Measurements from ENCODE around the gene BRSK1.
A peak's percentile ranks its signal among the peaks of the same experiment; 100 is the strongest.

BRSK1 gene

GRCh38 chr19:55339105-55339888 lies 55.5 kb downstream of the BRSK1 start, which contains the start of gene KMT5C:
KMT5C (plus strand) TSS chr19:55339876; CDS start chr19:55341937, 2,061 bp downstream.
- peak; percentile 100 for DNase-seq

DNA sequence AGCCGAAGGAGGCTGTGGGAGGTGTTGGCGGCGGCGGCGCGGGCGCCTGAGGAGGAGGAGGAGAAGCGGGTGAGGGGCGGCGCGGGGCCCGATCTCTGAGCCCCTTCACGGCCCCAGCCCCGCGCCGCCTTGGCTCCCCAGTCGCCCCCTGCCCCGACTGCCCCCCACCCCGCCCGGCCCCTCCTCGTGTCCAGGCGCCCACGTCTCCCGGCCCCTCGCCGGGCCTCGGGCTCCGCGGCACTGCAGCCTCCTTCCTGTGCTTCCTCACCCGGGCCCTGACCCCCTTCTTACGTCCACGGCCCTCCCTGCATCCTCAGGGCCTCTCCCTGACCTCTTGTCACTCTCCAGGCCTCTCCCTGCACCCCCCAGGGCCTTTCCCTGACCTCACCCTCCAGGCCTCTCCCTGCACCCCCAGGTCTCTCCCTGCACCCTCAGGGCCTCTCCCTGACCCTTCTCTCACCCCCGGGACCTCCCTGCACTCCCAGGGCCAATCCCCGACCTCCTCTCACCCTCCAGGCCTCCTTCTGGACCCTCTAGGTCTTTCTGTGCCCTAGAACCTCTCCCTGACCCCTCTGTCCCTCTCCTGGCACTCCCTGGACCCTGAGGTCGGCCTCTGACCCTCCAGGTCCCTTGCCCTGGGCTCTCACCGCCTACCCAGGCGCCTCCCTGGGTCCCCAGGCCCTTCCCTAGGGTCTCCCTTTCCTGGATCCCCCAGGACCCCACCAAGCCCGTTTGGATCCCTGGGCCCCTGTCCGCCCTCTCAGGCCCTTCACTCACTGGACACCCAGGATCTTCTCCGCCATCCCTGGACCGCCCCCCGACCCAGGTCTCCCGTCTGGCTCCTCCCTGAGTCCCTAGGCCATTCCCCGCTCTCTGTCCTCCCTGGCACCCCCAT lies 56.3 kb downstream of the BRSK1 start:
- DNase-seq: no peak

DNA sequence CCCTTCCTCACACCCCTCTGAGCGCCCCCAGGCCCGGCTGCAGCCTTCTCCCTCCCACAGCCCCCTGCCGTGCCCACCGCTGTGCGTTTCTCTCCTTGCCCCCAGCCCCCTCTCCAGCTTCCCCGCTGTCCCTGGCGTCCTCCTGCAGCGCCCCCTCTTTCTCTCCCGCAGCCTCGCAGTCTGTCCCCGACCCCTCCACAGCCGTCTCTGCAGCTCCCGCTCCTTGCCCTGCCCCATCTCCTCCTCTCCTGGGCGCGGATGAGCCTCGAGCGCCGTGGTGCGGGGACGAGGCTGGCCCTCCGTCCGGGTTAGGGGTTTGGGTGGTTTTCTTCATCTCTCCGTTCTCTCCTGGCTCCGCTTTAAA lies 57.0 kb downstream of the BRSK1 start:
- DNase-seq: no peak

DNA sequence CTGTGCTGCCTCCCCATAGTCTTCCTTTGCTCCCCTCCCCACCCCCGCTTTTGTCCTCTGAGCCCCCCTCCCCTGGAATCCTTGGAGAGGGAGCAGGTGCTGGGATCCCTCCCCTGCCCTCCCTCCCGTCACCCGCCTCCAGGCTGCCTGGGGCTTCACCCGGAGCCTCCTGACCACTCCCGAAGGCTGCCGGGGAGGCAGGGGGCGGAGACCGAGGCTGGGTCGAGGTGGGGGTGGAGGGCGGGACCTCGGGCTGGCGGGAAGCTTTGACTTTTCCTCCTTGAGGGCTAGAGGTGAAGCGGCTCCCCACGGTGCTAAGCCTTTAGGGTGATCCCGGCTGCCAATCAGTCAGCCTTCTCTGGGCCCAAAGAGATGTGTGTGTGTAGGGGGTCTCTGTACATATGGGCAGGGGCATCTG lies 57.4 kb downstream of the BRSK1 start:
- no peak for DNase-seq

DNA sequence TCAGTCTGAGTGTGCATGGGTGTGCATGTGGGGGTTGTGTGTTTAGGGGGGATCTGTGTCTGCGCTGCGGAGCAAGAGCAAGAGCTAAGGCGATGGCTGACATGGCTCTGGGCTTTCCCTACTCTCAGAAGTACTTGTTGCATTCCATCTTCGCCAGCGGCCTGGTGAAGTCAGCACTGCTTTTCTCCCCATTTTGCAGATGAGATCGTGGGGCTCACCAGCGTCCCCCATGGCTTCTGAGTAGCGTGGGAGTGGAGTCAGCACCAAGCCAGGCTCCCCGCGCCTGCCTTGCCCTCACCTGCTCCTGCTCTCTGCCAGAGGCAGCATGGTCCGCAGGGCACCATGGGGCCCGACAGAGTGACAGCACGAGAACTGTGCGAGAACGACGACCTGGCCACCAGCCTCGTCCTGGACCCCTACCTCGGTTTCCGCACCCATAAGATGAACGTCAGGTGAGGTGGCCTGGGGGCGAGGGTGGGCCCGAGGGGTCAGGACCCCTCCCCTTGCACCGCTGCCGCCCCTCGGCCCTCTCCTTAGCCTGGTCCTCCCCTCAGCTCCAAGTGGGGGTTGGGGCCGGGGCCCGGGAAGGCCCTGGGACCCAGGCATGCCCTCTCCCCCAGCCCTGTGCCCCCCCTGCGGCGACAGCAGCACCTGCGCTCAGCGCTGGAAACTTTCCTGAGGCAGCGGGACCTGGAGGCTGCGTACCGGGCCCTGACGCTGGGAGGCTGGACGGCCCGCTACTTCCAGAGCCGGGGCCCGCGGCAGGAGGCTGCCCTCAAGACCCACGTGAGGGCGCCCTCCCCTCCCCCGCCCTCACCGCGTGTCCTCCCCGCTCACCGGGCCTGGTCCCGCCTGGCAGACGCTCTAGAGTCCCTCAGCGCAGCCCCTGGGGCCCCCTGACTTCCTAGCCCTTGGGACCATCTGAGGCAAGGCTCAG lies 58.1 kb downstream of the BRSK1 start:
- DNase-seq: no peak

GRCh38 chr19:55344444-55344843 lies 60.6 kb downstream of the BRSK1 start:
- no peak for DNase-seq

- no peak for DNase-seq
Measured at GRCh38 chr19:55345101-55345817, 61.5 kb downstream of the BRSK1 start.

- DNase-seq: no peak
Measured at GRCh38 chr19:55345818-55346724, 62.3 kb downstream of the BRSK1 start.

DNA sequence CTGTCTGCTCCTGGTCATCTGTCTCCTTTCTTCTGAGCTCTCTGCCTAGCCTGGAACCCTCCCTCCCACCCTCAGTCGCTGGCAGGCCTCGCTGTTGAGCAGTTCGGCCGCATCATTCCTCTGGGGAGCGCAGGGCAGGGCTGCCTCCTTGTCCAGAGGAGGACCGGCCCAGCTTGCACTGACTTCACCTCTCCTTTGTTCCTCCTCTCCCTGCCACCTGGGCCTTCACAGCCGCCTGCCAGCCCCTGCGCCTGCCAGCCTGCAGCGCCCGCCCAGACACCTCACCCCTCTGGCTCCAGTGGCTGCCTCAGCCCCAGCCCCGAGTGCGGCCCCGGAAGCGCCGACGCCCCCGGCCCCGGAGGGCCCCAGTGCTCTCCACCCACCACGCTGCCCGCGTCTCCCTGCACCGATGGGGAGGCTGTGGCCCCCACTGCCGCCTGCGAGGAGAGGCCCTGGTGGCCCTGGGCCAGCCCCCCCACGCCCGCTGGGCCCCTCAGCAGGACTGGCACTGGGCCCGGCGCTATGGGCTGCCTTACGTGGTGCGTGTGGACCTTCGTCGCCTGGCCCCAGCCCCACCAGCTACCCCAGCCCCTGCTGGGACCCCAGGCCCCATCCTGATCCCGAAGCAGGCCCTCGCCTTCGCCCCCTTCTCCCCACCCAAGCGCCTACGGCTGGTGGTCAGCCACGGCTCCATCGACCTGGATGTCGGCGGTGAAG lies 63.1 kb downstream of the BRSK1 start:
- no peak for DNase-seq

- no peak for DNase-seq
Measured at GRCh38 chr19:55347442-55348009, 63.7 kb downstream of the BRSK1 start.

- DNase-seq: no peak
Measured at GRCh38 chr19:55348317-55349034, 64.7 kb downstream of the BRSK1 start.

GRCh38 chr19:55350620-55351315 lies 67.0 kb downstream of the BRSK1 start:
- DNase-seq: no peak

DNA sequence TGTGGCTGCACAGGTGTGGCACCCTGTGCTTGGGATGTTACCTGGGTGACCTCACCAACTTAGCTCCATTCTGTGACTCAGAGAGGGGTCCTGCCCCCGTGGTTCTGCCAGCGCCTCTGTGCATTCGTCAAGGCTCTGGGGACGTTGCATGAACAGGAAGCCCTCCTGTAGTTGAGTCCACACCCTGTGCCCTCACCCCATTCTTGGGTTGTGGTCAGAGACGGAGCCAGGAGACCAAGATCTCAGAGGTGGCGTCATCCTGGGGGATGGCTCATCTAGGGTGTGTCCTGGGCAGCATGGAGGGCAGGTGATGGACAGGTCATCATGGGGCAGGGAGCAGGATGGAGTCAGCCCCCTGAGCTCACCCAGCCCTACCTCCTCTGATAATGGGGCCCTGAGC lies 68.2 kb downstream of the BRSK1 start:
- DNase-seq: no peak

DNA sequence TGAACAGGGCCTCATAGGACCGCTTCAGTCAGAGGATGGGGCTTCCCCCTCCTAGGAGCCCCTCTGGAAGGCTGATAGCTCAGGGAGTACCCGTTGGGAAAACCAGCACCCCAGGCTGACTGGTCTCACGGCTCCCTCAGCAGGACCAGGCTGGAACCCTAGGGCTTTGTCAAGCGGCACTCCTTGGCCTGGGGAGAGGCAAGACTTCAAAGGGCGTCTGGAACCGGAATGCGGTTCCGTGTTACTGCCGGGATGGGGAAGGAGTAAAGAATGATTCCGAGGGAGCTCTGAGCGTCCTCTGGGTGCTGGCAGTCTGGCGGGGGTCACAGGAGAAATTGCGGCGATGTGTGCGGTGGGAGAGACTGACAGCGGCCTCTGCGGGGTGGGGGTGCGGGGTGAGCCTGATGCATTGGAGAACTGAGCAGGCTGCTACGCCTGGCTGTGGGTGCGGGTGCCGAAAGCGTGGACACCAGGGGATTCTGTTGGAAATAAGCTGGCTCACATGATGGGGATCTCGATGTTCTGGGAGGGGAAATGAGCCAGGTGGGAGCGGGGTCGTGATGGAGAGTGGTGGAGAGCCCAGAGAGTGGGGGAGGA lies 68.8 kb downstream of the BRSK1 start:
- DNase-seq: no peak

DNA sequence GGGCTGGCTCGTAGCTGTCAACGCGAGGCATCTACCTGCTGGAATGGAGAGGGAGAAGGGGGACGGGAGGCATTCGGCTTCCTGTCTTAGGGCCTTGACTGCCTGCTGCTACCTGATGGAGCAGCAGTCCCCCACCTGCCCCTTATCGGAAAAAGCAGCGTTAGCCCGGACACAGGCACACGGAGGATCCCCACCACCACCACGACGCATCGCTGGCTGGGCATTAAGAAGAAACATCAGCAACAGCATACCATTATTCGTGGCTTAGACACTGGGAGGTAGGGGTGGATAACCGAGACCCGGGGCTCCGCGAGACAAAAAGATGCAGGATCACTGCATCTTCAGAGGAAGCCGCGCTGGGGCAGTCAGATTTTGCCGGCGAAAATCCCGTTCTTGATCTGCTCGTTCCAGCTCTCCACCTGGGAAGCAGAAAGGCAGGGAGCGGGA lies 69.6 kb downstream of the BRSK1 start:
- DNase-seq: no peak

DNA sequence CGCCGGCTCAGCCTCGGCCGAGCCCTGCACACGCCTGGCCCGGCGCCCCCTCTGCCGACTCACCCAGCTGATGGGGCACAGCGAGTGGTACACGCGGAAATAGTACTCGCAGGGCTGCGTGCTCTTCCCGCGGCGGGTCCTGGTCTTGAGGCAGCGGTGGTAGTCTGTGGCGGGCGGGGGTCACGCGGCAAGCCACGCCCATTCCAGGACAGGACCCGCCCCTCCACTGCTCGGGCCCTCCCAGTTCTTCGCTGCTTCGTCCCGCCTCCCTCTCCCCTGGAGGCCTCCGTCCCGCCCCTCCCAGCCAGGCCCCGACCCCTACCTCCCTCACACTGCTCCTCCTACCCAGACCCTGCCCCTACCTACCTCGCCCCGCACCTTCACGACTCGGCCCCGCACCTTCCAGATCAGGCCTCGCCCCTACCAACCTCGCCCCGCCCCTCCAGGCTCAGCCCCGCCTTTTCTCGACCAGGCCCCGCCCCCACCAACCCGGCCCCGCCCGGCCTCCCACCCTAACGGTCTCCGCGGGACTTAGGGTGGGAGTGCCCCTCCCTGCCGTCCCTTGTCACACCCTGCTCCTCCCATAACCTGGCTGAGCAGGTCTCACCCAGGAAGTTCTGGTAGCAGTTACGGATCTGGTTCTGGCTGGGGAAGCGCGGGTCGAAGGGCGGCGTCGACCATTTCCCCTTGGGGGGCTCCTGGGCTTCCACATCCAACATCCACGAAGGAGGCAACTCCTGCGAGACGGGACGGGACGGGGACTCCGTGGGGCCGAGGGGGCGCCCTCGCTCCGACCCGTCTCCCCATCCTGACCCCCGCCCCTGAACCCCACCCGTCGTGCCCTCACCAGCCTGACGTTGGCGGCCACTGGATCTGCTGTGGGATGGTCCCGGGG lies 70.3 kb downstream of the BRSK1 start:
- DNase-seq: no peak

DNA sequence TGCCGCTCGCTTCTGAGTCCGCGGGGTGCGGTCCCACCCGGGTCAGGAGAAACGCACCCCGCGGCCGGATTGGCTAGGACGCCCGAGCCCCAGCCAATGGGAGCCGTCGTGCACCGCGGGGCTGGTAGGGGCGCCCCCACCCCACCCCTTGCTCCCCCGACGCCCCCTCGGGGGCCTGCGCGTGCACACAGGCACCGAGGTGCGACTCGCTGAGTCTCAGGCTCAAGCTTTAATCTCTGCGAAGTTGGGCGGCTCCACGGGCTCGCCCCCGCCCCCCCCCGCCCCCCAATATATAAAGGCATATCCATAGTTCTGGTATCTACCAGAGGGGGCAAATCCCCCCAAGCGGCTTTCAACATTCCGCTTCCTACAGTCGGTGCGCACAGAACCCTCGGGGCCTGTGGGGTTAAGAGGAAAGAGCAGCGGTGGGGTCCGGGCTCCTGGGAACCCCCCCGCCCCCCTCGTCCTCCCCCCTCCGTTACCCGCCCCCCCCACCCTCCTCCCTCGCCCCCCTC lies 71.0 kb downstream of the BRSK1 start, which contains the start of gene COX6B2:
COX6B2 (minus strand) TSS at position 22 of the 515 bp plus-strand sequence. CDS start 198 bp downstream, outside the sequence.
- no peak for DNase-seq
